ENCODE data around the gene METTL16. TPM values are rescaled to one million over a fixed set of nuclear protein-coding genes. Genes with fewer than 3 reads are reported as not detected.

The METTL16 gene
- total and polyA plus RNA-seq, 2 of the 4 experiments (the other 2 are of a cell fraction), result 11.8 to 15.4 TPM

GRCh38 chr17:2542056-2542455 lies 30.4 kb upstream of the METTL16 start:
- Histone ChIP-seq H4K91ac (ENCODE audit: insufficient read depth, low read depth, low read length) (no peak overlapping the region), H3K14ac (replicated peaks; ENCODE audit: low read depth, low read length) (no peak overlapping the region), H2AFZ (replicated peaks; ENCODE audit: low read length, poor library complexity) (no peak overlapping the region), H4K8ac (ENCODE audit: low read depth in 2 of 2, low read length in 2 of 2) (no peak overlapping the region), H3K4me1 (ENCODE audit: control insufficient read depth, insufficient read depth, low read length) (no peaks in the 10 kb centered on the region), H2BK5ac (ENCODE audit: low read depth, low read length, poor library complexity, severe bottlenecking) (no peak overlapping the region), H3K9me1 (ENCODE audit: insufficient read depth, low read length) (peaks cover 2% of the 10 kb centered on the region; the same call in 1 of the 2 replicates), H4K20me1 (ENCODE audit: insufficient read depth, low read length) (no peaks in the 10 kb centered on the region), H3K79me1 (ENCODE audit: low read depth in 1 of 2, low read length in 2 of 2) (no peaks in the 10 kb centered on the region), H2AK9ac (replicated peaks; ENCODE audit: low read depth, low read length, poor library complexity) (no peak overlapping the region), H3K36me3 (ENCODE audit: control insufficient read depth, insufficient read depth, low read length) (no peaks in the 10 kb centered on the region), H3K4ac (ENCODE audit: low read depth, low read length) (no peak overlapping the region), H3K27me3 (ENCODE audit: control insufficient read depth, insufficient read depth, low read length) (peaks cover 2% of the 10 kb centered on the region), H3K27ac (ENCODE audit: insufficient read depth, low read length) (no peak overlapping the region), H2BK120ac (ENCODE audit: low read depth, low read length) (no peak overlapping the region), H3K56ac (ENCODE audit: extremely low read depth, insufficient read depth, low read length) (no peak overlapping the region), H3K23ac (ENCODE audit: low read depth, low read length) (no peak overlapping the region), H3K18ac (ENCODE audit: low read depth, low read length) (no peak overlapping the region), H3K9ac (ENCODE audit: low read depth, low read length) (no peak overlapping the region), H4K5ac (ENCODE audit: low read depth, low read length) (no peak overlapping the region), H2BK15ac (ENCODE audit: low read depth, low read length) (no peak overlapping the region), H2AK5ac (ENCODE audit: low read depth, low read length) (no peak overlapping the region), H3K4me2 (ENCODE audit: low read depth, low read length) (no peak overlapping the region), H3K9me3 (ENCODE audit: control insufficient read depth, insufficient read depth, low read length) (no peaks in the 10 kb centered on the region), H3K4me3 (ENCODE audit: insufficient read depth, low read depth, low read length) (no peak overlapping the region), H2BK20ac (ENCODE audit: low read depth, low read length) (no peak overlapping the region)
- no TSS peak for BruUV-seq (replicated peaks)
- no peak for DNase-seq
- intact Hi-C loops (cut with micrococcal nuclease) (no loop called here), in situ Hi-C loops (cut with MboI; ENCODE audit: low sequenced_read_pairs) (no loop called here), dilution Hi-C loops (cut with HindIII; ENCODE audit: low sequenced_read_pairs, unreplicated experiment) (no loop called here)
- CTCF ChIA-PET, result interaction anchor here (0.7 kb wide), 1 partner anchor 115 kb away, joined by 3 read pairs; no protein-coding TSS in a partner anchor
- POLR2A ChIA-PET (ENCODE audit: unreplicated experiment), result no interaction called here
- TF ChIP-seq MAZ (IDR thresholded peaks at IDR 0.05; ENCODE audit: borderline replicate concordance, low read depth, low read length) (no peak), POLR2A (IDR thresholded peaks at IDR 0.05; ENCODE audit: low read depth, low read length) (no peak), SMC3 (IDR thresholded peaks at IDR 0.05; ENCODE audit: low read depth, low read length) (no peak), BHLHE40 (IDR thresholded peaks at IDR 0.05; ENCODE audit: low read depth, low read length) (no peak), MAFK (IDR thresholded peaks at IDR 0.05; ENCODE audit: low read depth, low read length) (no peak), ELK1 (IDR thresholded peaks at IDR 0.05; ENCODE audit: borderline replicate concordance, low read depth, low read length) (no peak), RAD21 (IDR thresholded peaks at IDR 0.05; ENCODE audit: low read length) (no peak), CHD1 (IDR thresholded peaks at IDR 0.05; ENCODE audit: low read depth, low read length) (no peak), NFE2L2 (IDR thresholded peaks at IDR 0.05; ENCODE audit: low read depth, low read length) (no peak), CTCF (conservative IDR thresholded peaks at IDR 0.05; ENCODE audit: low read depth, low read length) (no peak), RCOR1 (IDR thresholded peaks at IDR 0.05; ENCODE audit: insufficient replicate concordance, low read length) (no peak), MXI1 (IDR thresholded peaks at IDR 0.05; ENCODE audit: borderline replicate concordance, low read depth, low read length) (no peak), FOS (IDR thresholded peaks at IDR 0.05; ENCODE audit: low read depth, low read length) (no peak), USF2 (IDR thresholded peaks at IDR 0.05; ENCODE audit: low read depth, low read length) (no peak), CEBPB (IDR thresholded peaks at IDR 0.05; ENCODE audit: low read depth, low read length) (no peak), RFX5 (IDR thresholded peaks at IDR 0.05; ENCODE audit: low read depth, low read length) (no peak)
- ATAC-seq (ENCODE audit: low read depth), result no peak
- no CpG with 5 or more reads among the region's 4 CpGs for WGBS, 2 experiments (ENCODE audit: extremely low coverage in 2 of 2, insufficient read length in 1 of 2)
